SK-N-SH (cell line): ENCODE measurements around the gene NPS.

Source experiments
- CTCF ChIP-seq: fragments of 200-600 bp; sonication (generic); IDR thresholded peaks from 2 replicates; pipeline ENCODE4 v1.6.1; 2017; ENCODE audit warnings: antibody characterized with exemption, mild to moderate bottlenecking, moderate library complexity
- FOSL2 ChIP-seq: IDR thresholded peaks from 2 replicates; pipeline ENCODE4 v1.4.0; 2012; ENCODE audit warnings: low read depth, mild to moderate bottlenecking, moderate library complexity, borderline replicate concordance
- FOXM1 ChIP-seq: IDR thresholded peaks from 2 replicates; pipeline ENCODE4 v1.4.0; 2012; ENCODE audit warnings: low read depth, mild to moderate bottlenecking
- IRF3 ChIP-seq: fragments of 150-350 bp; IDR thresholded peaks from 2 replicates; pipeline ENCODE4 v1.6.1; 2016; ENCODE audit warnings: mild to moderate bottlenecking, low read depth, low read length
- JUND ChIP-seq: IDR thresholded peaks from 2 replicates; pipeline ENCODE4 v1.4.0; 2012
- MAX ChIP-seq: IDR thresholded peaks from 2 replicates; pipeline ENCODE4 v1.4.0; 2012; ENCODE audit warnings: low read depth
- NRF1 ChIP-seq: IDR thresholded peaks from 2 replicates; pipeline ENCODE4 v1.6.1; 2012; ENCODE audit warnings: low read depth, mild to moderate bottlenecking, low read length
- PBX3 ChIP-seq: IDR thresholded peaks from 2 replicates; pipeline ENCODE4; 2012
- POLR2AphosphoS5 ChIP-seq: IDR thresholded peaks from 2 replicates; pipeline ENCODE4 v1.6.1; 2012; ENCODE audit warnings: low read depth, low read length
- RAD21 ChIP-seq: IDR thresholded peaks from 2 replicates; pipeline ENCODE4 v1.6.1; 2012; ENCODE audit warnings: mild to moderate bottlenecking, low read length
- RFX5 ChIP-seq: IDR thresholded peaks from 2 replicates; pipeline ENCODE4 v1.6.1; 2012; ENCODE audit warnings: mild to moderate bottlenecking, improper control_type of control experiment, low read length
- SMC3 ChIP-seq: IDR thresholded peaks from 2 replicates; pipeline ENCODE4 v1.6.1; 2012; ENCODE audit warnings: low read depth, low read length, improper control_type of control experiment
- TAF1 ChIP-seq: IDR thresholded peaks from 2 replicates; pipeline ENCODE4 v1.6.1; 2012; ENCODE audit warnings: low read depth, mild to moderate bottlenecking, low read length, moderate library complexity, borderline replicate concordance

GRCh38 chr10:127570036-127570435 lies 20.9 kb downstream of the NPS start:
- no peak for TF ChIP-seq CTCF
- TF ChIP-seq MAX = no peak
- no peak for TF ChIP-seq PBX3
- no peak for TF ChIP-seq TAF1
- no peak for TF ChIP-seq POLR2AphosphoS5
- TF ChIP-seq SMC3 = no peak
- TF ChIP-seq JUND = no peak
- TF ChIP-seq RAD21 = no peak
- no peak for TF ChIP-seq NRF1
- no peak for TF ChIP-seq IRF3
- TF ChIP-seq FOXM1 = no peak
- TF ChIP-seq FOSL2 = no peak
- no peak for TF ChIP-seq RFX5
